ENCODE results near the gene MMP24. TPM values are rescaled to one million over a fixed set of nuclear protein-coding genes. Genes with fewer than 3 reads are reported as not detected.

Gene MMP24
- total and polyA plus RNA-seq, 2 of the 13 experiments (the other 11 are each of a cell fraction or from before 2014, with no cell fraction given): 0.29 to 0.35 TPM

- no peak for TF ChIP-seq ZNF670 (CRISPR knock-in tag; IDR thresholded peaks at IDR 0.05; ENCODE audit: borderline replicate concordance)
- no peak for TF ChIP-seq KLF9 (CRISPR knock-in tag; IDR thresholded peaks at IDR 0.05; ENCODE audit: low read depth)
- no peak for TF ChIP-seq ZFP36 (IDR thresholded peaks at IDR 0.05; ENCODE audit: borderline replicate concordance, low read depth, low read length, partially characterized antibody)
- no peak for TF ChIP-seq AKNA (CRISPR knock-in tag; IDR thresholded peaks at IDR 0.05; ENCODE audit: borderline replicate concordance)
- TF ChIP-seq ZUFSP (CRISPR knock-in tag; IDR thresholded peaks at IDR 0.05; ENCODE audit: borderline replicate concordance): no peak
- TF ChIP-seq ZNF138 (CRISPR knock-in tag; IDR thresholded peaks at IDR 0.05; ENCODE audit: low read depth): no peak
- TF ChIP-seq SOX6 (IDR thresholded peaks at IDR 0.05): no peak
- TF ChIP-seq SOX6 (CRISPR knock-in tag; IDR thresholded peaks at IDR 0.05): peak; percentile 32; the same call in 1 of the 2 replicates
- no peak for TF ChIP-seq ZNF713 (CRISPR knock-in tag; IDR thresholded peaks at IDR 0.05)
- TF ChIP-seq SOX13 (IDR thresholded peaks at IDR 0.05): no peak
- no peak; a peak in 1 of 4 replicates for TF ChIP-seq SOX13 (CRISPR knock-in tag; conservative IDR thresholded peaks at IDR 0.05 in 1 of 2, IDR thresholded peaks at IDR 0.05 in 1 of 2)
- no peak for TF ChIP-seq ZNF292 (CRISPR knock-in tag; IDR thresholded peaks at IDR 0.05; ENCODE audit: borderline replicate concordance, low read depth)
- TF ChIP-seq HNRNPK (IDR thresholded peaks at IDR 0.05; ENCODE audit: low read depth, low read length, poor library complexity, severe bottlenecking): no peak
- TF ChIP-seq ATF2 (CRISPR knock-in tag; IDR thresholded peaks at IDR 0.05): peak; percentile 73
- TF ChIP-seq KDM4B (CRISPR knock-in tag; IDR thresholded peaks at IDR 0.05): no peak; the same call in 1 of the 2 replicates
- no peak for TF ChIP-seq TCF7L2 (IDR thresholded peaks at IDR 0.05; ENCODE audit: low read depth, low read length)
- TF ChIP-seq ZNF547 (CRISPR knock-in tag; IDR thresholded peaks at IDR 0.05): no peak
Observed at GRCh38 chr20:35303735-35304491, 77.4 kb downstream of the MMP24 start (continued).

All from HepG2 (cell line).